NT2/D1 (cell line): Measurements from ENCODE around the gene RABEP1.
"Not testable (repeated sequence)": the region's sequence is repeated elsewhere in the genome, so short reads cannot be mapped to it uniquely, and the experiment has no call there.

Source experiments
- DNase-seq: peaks from one replicate; pipeline ENCODE4 v3.0.0-alpha.2; 2011; ENCODE audit warnings: low read depth, low spot score
- H3K27me3 ChIP-seq: 2 replicates; pipeline ENCODE4 v1.6.0; 2011; ENCODE audit warnings: mild to moderate bottlenecking; ENCODE audit not compliant: insufficient read length, insufficient read depth
- H3K36me3 ChIP-seq: 2 replicates; pipeline ENCODE4 v1.6.1; 2011; ENCODE audit warnings: mild to moderate bottlenecking, low read length, mixed read lengths; ENCODE audit not compliant: insufficient read depth, insufficient read length
- H3K4me1 ChIP-seq: 2 replicates; pipeline ENCODE4 v1.5.1; 2011; ENCODE audit not compliant: insufficient read depth, insufficient read length
- H3K4me3 ChIP-seq: 2 replicates; pipeline ENCODE4 v1.5.1; 2011; ENCODE audit warnings: low read depth; ENCODE audit not compliant: insufficient read length
- H3K9ac ChIP-seq: 2 replicates; pipeline ENCODE4 v1.6.0; 2011; ENCODE audit warnings: low read depth; ENCODE audit not compliant: insufficient read length
- H3K9me3 ChIP-seq: 2 replicates; pipeline ENCODE4 v1.5.1; 2011; ENCODE audit warnings: mild to moderate bottlenecking, low read length; ENCODE audit not compliant: insufficient read depth
- SUZ12 ChIP-seq: IDR thresholded peaks from 2 replicates; pipeline ENCODE4 v1.6.1; 2011; ENCODE audit not compliant: insufficient read length, insufficient read depth; ENCODE audit errors: extremely low read depth
- YY1 ChIP-seq: IDR thresholded peaks from 2 replicates; pipeline ENCODE4 v1.6.1; 2011; ENCODE audit not compliant: insufficient read length, insufficient read depth
- ZNF274 ChIP-seq: IDR thresholded peaks from 2 replicates; pipeline ENCODE4 v1.6.1; 2011; ENCODE audit warnings: mild to moderate bottlenecking, low read depth, low read length

The RABEP1 gene

DNA sequence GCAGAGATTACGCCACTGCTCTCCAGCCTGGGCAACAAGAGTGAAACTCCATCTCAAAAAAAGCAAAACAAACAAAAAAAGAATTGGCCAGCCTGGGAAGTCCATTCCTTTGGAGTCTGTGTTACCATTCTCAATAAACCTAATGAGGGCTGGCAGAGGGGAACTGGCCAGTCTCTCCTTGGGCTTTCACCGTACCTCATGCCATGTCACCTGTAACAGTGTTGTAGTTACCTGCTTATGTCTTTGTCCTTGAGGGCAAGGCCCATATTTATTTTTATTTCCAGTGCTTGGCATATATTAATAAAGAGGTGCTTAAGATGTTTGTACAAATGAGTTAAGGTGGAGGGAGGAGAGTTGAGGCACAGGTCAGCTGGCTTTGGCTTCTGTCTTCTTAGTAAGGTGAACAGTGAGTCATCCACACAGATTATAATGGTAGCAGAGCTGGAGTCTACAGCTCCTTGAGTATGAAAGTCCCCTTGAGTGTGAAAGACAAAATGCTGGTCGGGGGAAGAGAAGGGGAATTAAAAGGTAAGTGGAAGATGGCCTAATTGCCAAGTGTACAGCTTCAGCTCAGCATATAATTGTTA lies 148.4 kb downstream of the RABEP1 start:
- Histone ChIP-seq H3K4me1 (no peaks in the 10 kb centered on the region), H3K9me3 (no peaks in the 10 kb centered on the region), H3K4me3 (no peak overlapping the region), H3K9ac (no peak overlapping the region), H3K27me3 (no peaks in the 10 kb centered on the region), H3K36me3 (peaks cover 89% of the 10 kb centered on the region)
- TF ChIP-seq YY1 (no peak), SUZ12 (no peak), ZNF274 (no peak)
- no peak for DNase-seq

DNA sequence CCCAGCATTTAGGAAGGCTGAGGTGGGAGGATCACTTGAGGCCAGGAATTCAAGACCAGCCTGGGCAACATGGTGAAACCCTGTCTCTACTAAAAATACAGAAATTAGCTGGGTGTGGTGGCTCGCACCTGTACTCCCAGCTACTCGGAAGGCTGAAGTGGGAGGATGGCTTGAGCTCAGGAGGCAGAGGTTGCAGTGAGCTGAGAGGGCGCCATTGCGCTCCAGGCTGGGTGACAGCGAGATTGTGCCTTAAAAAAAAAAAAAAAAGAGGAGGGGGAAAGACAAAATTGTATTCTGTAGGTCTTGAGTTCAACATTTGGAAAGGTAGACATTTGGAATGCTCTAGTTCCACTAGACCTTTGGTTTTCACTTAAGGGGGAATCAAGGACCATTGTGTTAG lies 149.2 kb downstream of the RABEP1 start:
- H3K27me3 ChIP-seq, result not testable (repeated sequence)
- H3K36me3 ChIP-seq, result peaks cover 87% of the 10 kb centered on the region

DNA sequence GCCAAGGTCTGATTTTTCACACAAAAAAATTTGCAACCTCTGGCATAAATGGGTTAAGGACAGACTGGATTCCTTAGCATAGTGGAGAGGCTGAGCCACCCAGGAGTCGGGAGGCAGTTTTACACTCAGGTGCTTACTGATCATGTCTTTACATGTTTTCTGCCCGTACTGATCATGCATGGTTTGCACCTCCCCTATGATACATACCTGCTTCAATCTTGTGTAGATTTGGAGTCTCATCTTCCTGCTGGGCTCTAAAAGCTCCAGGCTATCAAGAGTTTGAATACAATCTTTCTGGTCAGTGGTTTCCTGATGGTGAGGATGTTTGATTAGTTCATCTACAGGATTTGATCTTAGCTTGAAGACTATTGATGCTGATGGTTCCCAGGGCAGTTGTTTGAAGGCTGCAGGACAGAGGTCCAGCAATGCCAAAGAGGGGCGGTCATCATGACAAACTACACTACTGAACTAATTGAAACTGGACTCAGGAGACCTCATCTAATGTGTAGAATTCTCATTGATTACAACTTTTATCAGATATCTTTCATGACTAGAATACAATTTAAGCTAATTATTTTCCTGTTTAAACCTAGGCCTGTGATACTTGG lies 150.0 kb downstream of the RABEP1 start:
- H3K4me1 ChIP-seq, result no peaks in the 10 kb centered on the region
- peaks cover 89% of the 10 kb centered on the region for H3K36me3 ChIP-seq
- no peaks in the 10 kb centered on the region for H3K27me3 ChIP-seq
- no peak for DNase-seq
- no peak overlapping the region for H3K4me3 ChIP-seq
- no peaks in the 10 kb centered on the region for H3K9me3 ChIP-seq
- no peak overlapping the region for H3K9ac ChIP-seq
- TF ChIP-seq SUZ12 (no peak), ZNF274 (no peak), YY1 (no peak)

More for the DNA sequence above, 149.2 kb downstream of the RABEP1 start:
- DNase-seq, H3K4me1 ChIP-seq, H3K9me3 ChIP-seq, H3K9ac ChIP-seq, H3K4me3 ChIP-seq: not testable (repeated sequence)

DNA sequence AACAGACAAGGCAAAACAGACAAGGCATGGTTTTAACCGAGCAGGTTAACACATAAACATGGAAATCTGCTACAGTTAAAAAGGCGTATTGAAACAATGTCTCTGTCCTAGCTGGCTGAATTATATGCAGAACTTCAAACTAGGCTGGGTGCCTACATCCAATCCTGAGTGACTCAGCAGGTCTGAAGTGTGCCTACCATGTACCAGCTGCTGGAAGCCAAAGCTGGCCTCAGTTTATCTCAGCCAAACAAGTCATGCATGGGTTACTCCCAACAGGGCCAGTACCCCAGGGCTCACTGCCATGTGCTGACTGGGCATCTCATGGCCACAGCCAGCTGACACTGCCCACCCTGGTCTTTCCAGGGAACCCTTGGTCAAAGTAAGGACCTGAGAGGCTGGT lies 152.9 kb downstream of the RABEP1 start:
- TF ChIP-seq SUZ12, result no peak
- no peak for TF ChIP-seq YY1
- no peak for TF ChIP-seq ZNF274
- Histone ChIP-seq H3K9me3 (no peaks in the 10 kb centered on the region), H3K36me3 (peaks cover 73% of the 10 kb centered on the region), H3K9ac (no peak overlapping the region), H3K4me1 (no peaks in the 10 kb centered on the region), H3K27me3 (no peaks in the 10 kb centered on the region), H3K4me3 (no peak overlapping the region)
- DNase-seq, result no peak
